K562 (cell line): ENCODE data around the gene PTOV1. TPM values are rescaled to one million over a fixed set of nuclear protein-coding genes. Genes with fewer than 3 reads are reported as not detected.

ENCODE experiments used
- BMI1 ChIP-seq: fragments of 150-350 bp; IDR thresholded peaks from 2 replicates; pipeline ENCODE4 v1.6.1; 2014; ENCODE audit warnings: low read length
- BRCA1 ChIP-seq, 2 experiments: fragments of 450-650 bp in 1 of 2; sonication (generic) in 1 of 2; formaldehyde crosslinking in 1 of 2; IDR thresholded peaks; 2 replicates each; pipeline versions ENCODE4 v1.5.0 to v1.6.1; 2017 to 2020; ENCODE audit warnings: mild to moderate bottlenecking in 1 of 2, missing genetic modification reagents in 1 of 2
- CAMTA2 ChIP-seq: fragments of 250-450 bp; sonication (Bioruptor Pico); conservative IDR thresholded peaks from 2 replicates; pipeline ENCODE4 v1.5.1; 2022
- CEBPB ChIP-seq: fragments of 450-650 bp; IDR thresholded peaks from 2 replicates; pipeline ENCODE4 v1.6.1; 2016; ENCODE audit warnings: missing genetic modification characterization, missing compliant biosample characterization
- COPS2 ChIP-seq: fragments of 450-650 bp; conservative IDR thresholded peaks from 2 replicates; pipeline ENCODE4 v1.6.1; 2016; ENCODE audit warnings: mild to moderate bottlenecking, moderate library complexity
- HEY1 ChIP-seq: fragments of 250-450 bp; sonication (Bioruptor Pico); IDR thresholded peaks from 2 replicates; pipeline ENCODE4 v1.5.0; 2020; ENCODE audit warnings: mild to moderate bottlenecking, moderate library complexity, borderline replicate concordance
- KHSRP ChIP-seq: fragments of 450-650 bp; IDR thresholded peaks from 2 replicates; pipeline ENCODE4 v1.6.1; 2017
- MYBL2 ChIP-seq, 2 experiments: fragments of 450-650 bp in 1 of 2; sonication (generic) in 1 of 2; formaldehyde crosslinking in 1 of 2; IDR thresholded peaks; 2 replicates each; pipeline versions ENCODE4 v1.6.1 to v1.8.1; 2017 to 2022; ENCODE audit warnings: borderline replicate concordance in 1 of 2, inconsistent platforms in 1 of 2, low read depth in 1 of 2, mild to moderate bottlenecking in 1 of 2, missing genetic modification reagents in 1 of 2, moderate library complexity in 1 of 2
- NCOA1 ChIP-seq: fragments of 450-650 bp; IDR thresholded peaks from 2 replicates; pipeline ENCODE4 v1.6.1; 2016; ENCODE audit warnings: low read depth
- NCOA4 ChIP-seq: fragments of 450-650 bp; IDR thresholded peaks from 2 replicates; pipeline ENCODE4 v1.6.1; 2018; ENCODE audit warnings: mild to moderate bottlenecking; ENCODE audit not compliant: partially characterized antibody
- NCOR1 ChIP-seq: fragments of 450-650 bp; IDR thresholded peaks from 2 replicates; pipeline ENCODE4 v1.6.1; 2016; ENCODE audit warnings: mild to moderate bottlenecking, moderate library complexity
- POLR3A ChIP-seq: IDR thresholded peaks from 2 replicates; pipeline ENCODE4 v1.6.1; 2011; ENCODE audit warnings: borderline replicate concordance, mild to moderate bottlenecking, moderate library complexity; ENCODE audit not compliant: insufficient read length, insufficient read depth; ENCODE audit errors: extremely low read depth
- RCOR1 ChIP-seq, 2 experiments: IDR thresholded peaks; 2 replicates each; pipeline ENCODE4 v1.6.1; 2012; ENCODE audit warnings: low read depth in 2 of 2, low read length in 2 of 2, borderline replicate concordance in 1 of 2, improper control_type of control experiment in 1 of 2
- SIRT6 ChIP-seq: IDR thresholded peaks from one replicate; pipeline ENCODE4 v1.6.1; 2012; ENCODE audit warnings: low read depth, mild to moderate bottlenecking, control low read depth, inconsistent platforms, low read length, moderate library complexity
- SMC3 ChIP-seq: conservative IDR thresholded peaks from 2 replicates; pipeline ENCODE4 v1.6.1; 2011; ENCODE audit warnings: low read depth, low read length, improper control_type of control experiment; ENCODE audit not compliant: insufficient read depth
- ZBTB5 ChIP-seq: fragments of 450-650 bp; IDR thresholded peaks from 2 replicates; pipeline ENCODE4 v1.6.1; 2017; ENCODE audit warnings: antibody characterized with exemption
- ZNF274 ChIP-seq: IDR thresholded peaks from 2 replicates; pipeline ENCODE4 v1.6.1; 2011; ENCODE audit warnings: low read depth, mild to moderate bottlenecking, low read length, moderate library complexity, borderline replicate concordance
- ZNF311 ChIP-seq: fragments of 250-450 bp; sonication (Bioruptor Pico); IDR thresholded peaks from 2 replicates; pipeline ENCODE4 v1.4.0; 2020; ENCODE audit warnings: mild to moderate bottlenecking, moderate library complexity
- ZNF551 ChIP-seq: fragments of 250-450 bp; sonication (Bioruptor Pico); IDR thresholded peaks from 2 replicates; pipeline ENCODE4 v1.5.0; 2021; ENCODE audit warnings: mild to moderate bottlenecking, moderate library complexity
- ZNF586 ChIP-seq: fragments of 450-650 bp; formaldehyde crosslinking; conservative IDR thresholded peaks from 2 replicates; pipeline ENCODE4 v1.4.0; 2020; ENCODE audit warnings: mild to moderate bottlenecking, moderate library complexity
- polyA plus RNA-seq, 8 experiments: library from polyadenylated mRNA; depleted of rRNA in 4 of 8; stranded (reverse) in 5 of 8; unstranded in 3 of 8; fragments of >200 nt; fragmentation: Nextera tagmentation in 2 of 8; fragmentation: Illumina TruSeq in 1 of 8; extraction: Ambion mirVana in 2 of 8; extraction: Trizol in 1 of 8; gene quantifications; 2 replicates each; pipeline versions ENCODE4 v1.2.1 to v1.2.3, GENCODE V29; 2011 to 2014; ENCODE audit warnings: inconsistent platforms in 1 of 8, missing spikeins in 1 of 8
- total RNA-seq, 7 experiments: library from RNA; depleted of rRNA in 6 of 7; stranded (reverse); fragments of >200 nt in 6 of 7; fragmentation: Illumina TruSeq in 2 of 7; extraction: Trizol in 2 of 7; gene quantifications; 2 replicates each; pipeline versions ENCODE4 v1.2.1 to v1.2.3, GENCODE V29; 2011 to 2021; ENCODE audit warnings: low replicate concordance in 1 of 7
- TF ChIP-seq, protein P1 (sequence below): fragments of 250-450 bp; sonication (Bioruptor Pico); IDR thresholded peaks from 2 replicates; pipeline ENCODE4 v1.5.0; 2021; ENCODE audit warnings: mild to moderate bottlenecking, borderline replicate concordance
- TF ChIP-seq, protein P2 (sequence below): fragments of 250-450 bp; sonication (Bioruptor Pico); IDR thresholded peaks from 2 replicates; pipeline ENCODE4 v1.9.0; 2021; ENCODE audit warnings: mild to moderate bottlenecking, inconsistent platforms

Gene PTOV1
- total and polyA plus RNA-seq, 9 of the 15 experiments (the other 6 are each of a cell fraction or from before 2014, with no cell fraction given) = 4.9 to 169 (median 43.5) TPM

DNA sequence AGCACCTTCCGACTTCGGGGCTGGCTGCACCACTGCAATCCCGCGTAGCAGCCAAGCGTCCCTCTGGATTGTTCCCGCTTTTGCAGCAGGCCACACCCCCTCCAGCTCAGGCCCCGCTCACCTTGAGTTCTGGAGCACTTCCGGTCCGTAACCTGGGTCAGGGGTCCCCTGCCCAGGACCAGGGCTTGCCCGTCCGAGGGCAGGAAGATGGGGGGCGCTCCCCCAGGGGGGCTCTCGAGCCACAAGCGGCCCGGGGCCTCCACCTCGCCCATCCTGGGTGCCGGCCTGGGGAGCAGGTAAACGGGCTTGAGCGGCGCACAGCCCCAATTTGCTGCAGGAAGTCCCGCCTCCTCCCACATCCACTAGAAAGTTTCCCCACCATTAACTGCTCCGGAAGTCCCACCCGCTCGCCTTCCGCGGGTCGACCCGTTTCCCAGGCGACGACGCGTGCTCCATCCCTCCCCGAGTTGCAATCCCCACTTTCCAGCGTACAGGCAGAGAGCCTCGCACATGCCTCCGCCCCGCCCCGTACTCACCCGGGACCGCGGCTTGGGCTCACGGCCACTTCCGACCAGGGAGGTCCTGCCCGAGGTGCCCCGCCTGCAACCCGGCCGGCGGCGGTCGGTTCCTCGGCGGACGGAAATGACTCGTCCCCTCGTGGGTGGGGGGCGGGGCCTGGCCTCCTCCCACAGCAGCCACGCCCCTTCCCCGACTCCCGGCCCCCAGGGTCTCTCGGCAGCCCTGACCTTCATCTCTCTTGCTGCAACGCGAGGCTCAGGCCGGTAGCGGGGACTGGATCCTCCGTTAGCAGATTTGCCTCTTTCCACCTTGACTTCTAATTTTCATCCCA is 16.2 kb downstream of the PTOV1 start, which contains the start of gene PNKP (continued):
- TF ChIP-seq ZNF551 (CRISPR knock-in tag) (no peak), NCOA1 (peak; percentile 86), COPS2 (no peak), BRCA1 (IDR thresholded peaks at IDR 0.05) (no peak), BRCA1 (CRISPR knock-in tag; IDR thresholded peaks at IDR 0.05) (no peak), HEY1 (CRISPR knock-in tag) (no peak), CEBPB (no peak), CAMTA2 (CRISPR knock-in tag) (no peak), SMC3 (no peak), POLR3A (no peak), KHSRP (no peak), NCOR1 (no peak), SIRT6 (no peak), BMI1 (peak; percentile 20; the same call in 1 of the 2 replicates), RCOR1 (IDR thresholded peaks at IDR 0.05; ENCODE audit: borderline replicate concordance in 1 of 2, low read depth in 2 of 2, low read length in 2 of 2) (0 out of 4 replicates have a peak, but pooled peaks of 1 of the 2 experiments have one; percentile 6), ZNF586 (CRISPR knock-in tag) (no peak), MYBL2 (IDR thresholded peaks at IDR 0.05; ENCODE audit: low read depth) (no peak), MYBL2 (CRISPR knock-in tag; IDR thresholded peaks at IDR 0.05; ENCODE audit: borderline replicate concordance) (no peak), NCOA4 (no peak), ZNF274 (no peak), ZNF311 (no peak), ZBTB5 (no peak)
- TF ChIP-seq, protein P1, sequence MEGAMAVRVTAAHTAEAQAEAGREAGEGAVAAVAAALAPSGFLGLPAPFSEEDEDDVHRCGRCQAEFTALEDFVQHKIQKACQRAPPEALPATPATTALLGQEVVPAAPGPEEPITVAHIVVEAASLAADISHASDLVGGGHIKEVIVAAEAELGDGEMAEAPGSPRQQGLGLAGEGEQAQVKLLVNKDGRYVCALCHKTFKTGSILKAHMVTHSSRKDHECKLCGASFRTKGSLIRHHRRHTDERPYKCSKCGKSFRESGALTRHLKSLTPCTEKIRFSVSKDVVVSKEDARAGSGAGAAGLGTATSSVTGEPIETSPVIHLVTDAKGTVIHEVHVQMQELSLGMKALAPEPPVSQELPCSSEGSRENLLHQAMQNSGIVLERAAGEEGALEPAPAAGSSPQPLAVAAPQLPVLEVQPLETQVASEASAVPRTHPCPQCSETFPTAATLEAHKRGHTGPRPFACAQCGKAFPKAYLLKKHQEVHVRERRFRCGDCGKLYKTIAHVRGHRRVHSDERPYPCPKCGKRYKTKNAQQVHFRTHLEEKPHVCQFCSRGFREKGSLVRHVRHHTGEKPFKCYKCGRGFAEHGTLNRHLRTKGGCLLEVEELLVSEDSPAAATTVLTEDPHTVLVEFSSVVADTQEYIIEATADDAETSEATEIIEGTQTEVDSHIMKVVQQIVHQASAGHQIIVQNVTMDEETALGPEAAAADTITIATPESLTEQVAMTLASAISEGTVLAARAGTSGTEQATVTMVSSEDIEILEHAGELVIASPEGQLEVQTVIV (CRISPR knock-in tag) = no peak
- TF ChIP-seq, protein P2, sequence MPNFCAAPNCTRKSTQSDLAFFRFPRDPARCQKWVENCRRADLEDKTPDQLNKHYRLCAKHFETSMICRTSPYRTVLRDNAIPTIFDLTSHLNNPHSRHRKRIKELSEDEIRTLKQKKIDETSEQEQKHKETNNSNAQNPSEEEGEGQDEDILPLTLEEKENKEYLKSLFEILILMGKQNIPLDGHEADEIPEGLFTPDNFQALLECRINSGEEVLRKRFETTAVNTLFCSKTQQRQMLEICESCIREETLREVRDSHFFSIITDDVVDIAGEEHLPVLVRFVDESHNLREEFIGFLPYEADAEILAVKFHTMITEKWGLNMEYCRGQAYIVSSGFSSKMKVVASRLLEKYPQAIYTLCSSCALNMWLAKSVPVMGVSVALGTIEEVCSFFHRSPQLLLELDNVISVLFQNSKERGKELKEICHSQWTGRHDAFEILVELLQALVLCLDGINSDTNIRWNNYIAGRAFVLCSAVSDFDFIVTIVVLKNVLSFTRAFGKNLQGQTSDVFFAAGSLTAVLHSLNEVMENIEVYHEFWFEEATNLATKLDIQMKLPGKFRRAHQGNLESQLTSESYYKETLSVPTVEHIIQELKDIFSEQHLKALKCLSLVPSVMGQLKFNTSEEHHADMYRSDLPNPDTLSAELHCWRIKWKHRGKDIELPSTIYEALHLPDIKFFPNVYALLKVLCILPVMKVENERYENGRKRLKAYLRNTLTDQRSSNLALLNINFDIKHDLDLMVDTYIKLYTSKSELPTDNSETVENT = no peak
